IMR-90 (cell line): ENCODE results near the gene STAT3. TPM values are rescaled to one million over a fixed set of nuclear protein-coding genes. Genes with fewer than 3 reads are reported as not detected.
A peak's percentile ranks its signal among the peaks of the same experiment; 100 is the strongest.

Experiments
- ATAC-seq: fragments of 200-7000 bp; cut with Tn5 transposase; 2 replicates; pipeline ENCODE4 v1.9.1; 2020; ENCODE audit warnings: low read depth, mild to moderate bottlenecking, moderate library complexity
- BruUV-seq: library from RNA; stranded (reverse); fragments of 400-500 nt; replicated peaks from 2 replicates; lab custom pipeline; 2021; lab: Mats Ljungman, UMichigan
- CTCF ChIA-PET: fragments of 300-600 bp; formaldehyde crosslinking; extraction: SDS; loops from one replicate; lab custom pipeline; 2021; ENCODE audit warnings: antibody characterized with exemption; lab: Yijun Ruan, JAX
- POLR2A ChIA-PET: fragments of 300-600 bp; sonication (Branson Sonifier 250); formaldehyde crosslinking; loops from one replicate; lab custom pipeline; 2022; ENCODE audit warnings: antibody characterized with exemption; ENCODE audit not compliant: unreplicated experiment; lab: Charles Lee
- DNase-seq: peaks from one replicate; pipeline ENCODE4 v3.0.0; 2013
- H2AFZ ChIP-seq: replicated peaks from 2 replicates; pipeline ENCODE3; 2013; ENCODE audit warnings: low read length, mild to moderate bottlenecking; ENCODE audit not compliant: poor library complexity
- H2AK5ac ChIP-seq: 2 replicates; pipeline ENCODE4 v1.6.1; 2013; ENCODE audit warnings: low read depth, low read length, inconsistent platforms
- H2AK9ac ChIP-seq: replicated peaks from 2 replicates; pipeline ENCODE3; 2013; ENCODE audit warnings: mild to moderate bottlenecking, low read depth, low read length, moderate library complexity; ENCODE audit not compliant: poor library complexity
- H2BK120ac ChIP-seq: 2 replicates; pipeline ENCODE4 v1.6.1; 2013; ENCODE audit warnings: low read depth, low read length, inconsistent platforms
- H2BK15ac ChIP-seq: 3 replicates; pipeline ENCODE4 v1.6.1; 2013; ENCODE audit warnings: low read depth, low read length, inconsistent platforms
- H2BK20ac ChIP-seq: 2 replicates; pipeline ENCODE4 v1.6.1; 2013; ENCODE audit warnings: low read depth, mild to moderate bottlenecking, inconsistent platforms, low read length, moderate library complexity
- H2BK5ac ChIP-seq: 2 replicates; pipeline ENCODE4 v1.6.1; 2013; ENCODE audit warnings: mild to moderate bottlenecking, low read depth, low read length, inconsistent platforms; ENCODE audit not compliant: poor library complexity, severe bottlenecking
- H3K14ac ChIP-seq: replicated peaks from 2 replicates; pipeline ENCODE4 v1.6.1; 2013; ENCODE audit warnings: low read depth, low read length, inconsistent platforms
- H3K18ac ChIP-seq: 2 replicates; pipeline ENCODE4 v1.6.1; 2013; ENCODE audit warnings: low read depth, low read length, control low read depth
- H3K23ac ChIP-seq: 2 replicates; pipeline ENCODE4 v1.6.1; 2013; ENCODE audit warnings: low read depth, low read length, inconsistent platforms
- H3K27ac ChIP-seq: 2 replicates; pipeline ENCODE4 v1.5.1; 2013; ENCODE audit warnings: mild to moderate bottlenecking, control low read depth, low read length; ENCODE audit not compliant: insufficient read depth
- H3K27me3 ChIP-seq: 2 replicates; pipeline ENCODE4 v1.6.1; 2013; ENCODE audit warnings: low read length; ENCODE audit not compliant: control insufficient read depth, insufficient read depth
- H3K36me3 ChIP-seq: 2 replicates; pipeline ENCODE4 v1.6.1; 2013; ENCODE audit warnings: low read length, mixed read lengths; ENCODE audit not compliant: control insufficient read depth, insufficient read depth
- H3K4ac ChIP-seq: 2 replicates; pipeline ENCODE4 v1.6.1; 2013; ENCODE audit warnings: low read depth, low read length, inconsistent platforms
- H3K4me1 ChIP-seq: 2 replicates; pipeline ENCODE4 v1.6.1; 2013; ENCODE audit warnings: low read length, mixed read lengths; ENCODE audit not compliant: control insufficient read depth, insufficient read depth
- H3K4me2 ChIP-seq: 2 replicates; pipeline ENCODE4 v1.6.1; 2013; ENCODE audit warnings: low read depth, mild to moderate bottlenecking, control low read depth, low read length, moderate library complexity
- H3K4me3 ChIP-seq: 2 replicates; pipeline ENCODE4 v1.5.1; 2013; ENCODE audit warnings: low read depth, mild to moderate bottlenecking, control low read depth, low read length, moderate library complexity; ENCODE audit not compliant: insufficient read depth
- H3K56ac ChIP-seq: 2 replicates; pipeline ENCODE4 v1.6.1; 2013; ENCODE audit warnings: low read length, inconsistent platforms; ENCODE audit not compliant: insufficient read depth; ENCODE audit errors: extremely low read depth
- H3K79me1 ChIP-seq, 2 experiments: 2 replicates each; pipeline ENCODE4 v1.6.1; 2013; ENCODE audit warnings: low read length in 2 of 2, inconsistent platforms in 1 of 2, low read depth in 1 of 2
- H3K9ac ChIP-seq: 2 replicates; pipeline ENCODE4 v1.6.1; 2013; ENCODE audit warnings: low read depth, low read length, control low read depth
- H3K9me1 ChIP-seq: 2 replicates; pipeline ENCODE4 v1.6.1; 2013; ENCODE audit warnings: low read length, inconsistent platforms; ENCODE audit not compliant: insufficient read depth
- H3K9me3 ChIP-seq: 2 replicates; pipeline ENCODE4 v1.6.1; 2013; ENCODE audit warnings: low read length; ENCODE audit not compliant: control insufficient read depth, insufficient read depth
- H4K20me1 ChIP-seq: 2 replicates; pipeline ENCODE4 v1.6.1; 2013; ENCODE audit warnings: low read length, inconsistent platforms; ENCODE audit not compliant: insufficient read depth
- H4K5ac ChIP-seq: 2 replicates; pipeline ENCODE4 v1.6.1; 2013; ENCODE audit warnings: mild to moderate bottlenecking, low read depth, low read length, control low read depth
- H4K8ac ChIP-seq, 2 experiments: 2 replicates each; pipeline ENCODE4 v1.6.1; 2013; ENCODE audit warnings: low read depth in 2 of 2, low read length in 2 of 2, control low read depth in 1 of 2, inconsistent platforms in 1 of 2
- H4K91ac ChIP-seq: 2 replicates; pipeline ENCODE4 v1.6.1; 2013; ENCODE audit warnings: low read depth, low read length, inconsistent platforms; ENCODE audit not compliant: insufficient read depth
- CTCF ChIP-seq: conservative IDR thresholded peaks from 2 replicates; pipeline ENCODE4 v1.5.1; 2012; ENCODE audit warnings: mild to moderate bottlenecking, low read depth, low read length, improper control_type of control experiment
- WGBS, 2 experiments: methylation state at CpG; one replicate each; pipeline versions ENCODE4 v1.1.5 to v1.1.7; 2013; ENCODE audit warnings: missing lambda C conversion rate in 2 of 2; ENCODE audit not compliant: insufficient read length in 1 of 2; ENCODE audit errors: extremely low coverage in 2 of 2; 5-methylcytosine and 5-hydroxymethylcytosine counted together
- dilution Hi-C: fragments of 300-500 bp; cut with HindIII; formaldehyde crosslinking; loops from one replicate; pipeline ENCODE4 v1.14.3; 2018; ENCODE audit warnings: low sequenced_read_pairs; ENCODE audit not compliant: unreplicated experiment
- in situ Hi-C: fragments of 300-500 bp; cut with MboI; formaldehyde crosslinking; loops from 3 replicates; pipeline ENCODE4 v1.14.3; 2019; ENCODE audit warnings: low sequenced_read_pairs, inconsistent platforms, mixed read lengths
- intact Hi-C: fragments of 100-400 bp; cut with micrococcal nuclease; formaldehyde crosslinking; loops from 2 replicates; pipeline ENCODE4 v1.10.0; 2022
- polyA plus RNA-seq, 3 experiments: library from polyadenylated mRNA; depleted of rRNA; stranded (reverse); fragments of >200 nt; gene quantifications; 2 replicates each; pipeline ENCODE4 v1.2.3, GENCODE V29; 2012; ENCODE audit warnings: low replicate concordance in 1 of 3
- total RNA-seq: library from RNA; depleted of rRNA; stranded (reverse); fragments of >200 nt; gene quantifications from 2 replicates; pipeline ENCODE4 v1.2.3, GENCODE V29; 2012

STAT3 gene
- total and polyA plus RNA-seq, 2 of the 4 experiments (the other 2 are of a cell fraction), result 47.2 to 66.3 TPM

DNA sequence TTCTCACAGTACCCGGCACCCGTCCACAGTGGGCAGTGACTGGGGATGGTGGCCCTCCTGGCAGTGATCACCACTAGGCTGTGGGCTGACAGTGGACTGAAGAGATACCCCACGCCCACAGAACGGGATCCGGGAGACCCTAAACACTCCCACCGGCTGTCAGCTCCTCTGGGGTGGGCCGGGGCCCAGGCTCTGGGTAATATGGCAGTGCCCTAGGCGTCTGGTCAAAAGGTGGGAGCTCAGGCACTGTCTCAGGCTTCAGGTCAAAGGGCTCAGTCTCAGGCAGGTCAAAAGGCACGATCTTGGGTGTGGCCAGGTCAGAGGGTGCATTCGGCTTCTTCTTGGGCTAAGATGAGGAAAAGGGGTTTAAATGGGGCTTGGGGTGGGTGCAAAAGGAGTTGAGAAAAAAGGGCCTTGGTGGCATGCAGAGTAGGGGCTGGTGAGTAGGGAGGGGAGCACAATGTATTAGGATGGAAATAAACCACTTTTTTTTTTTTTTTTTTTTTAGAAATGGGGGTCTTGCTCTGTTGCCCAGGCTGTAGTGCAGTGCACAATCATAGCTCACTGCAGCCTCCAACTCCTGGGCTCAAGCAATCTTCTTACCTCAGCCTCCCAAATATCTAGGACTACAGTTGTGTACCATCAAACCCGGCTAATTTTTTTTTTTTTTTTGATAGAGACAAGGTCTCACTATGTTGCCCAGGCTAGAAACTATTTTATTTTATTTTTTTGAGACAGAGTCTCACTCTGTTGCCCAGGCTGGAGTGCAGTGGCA, 23.9 kb upstream of the STAT3 start:
- no peak overlapping the region for H3K4me2 ChIP-seq
- H2BK5ac ChIP-seq, result peak overlapping the region; percentile 5
- peaks cover 44% of the 10 kb centered on the region for H3K4me1 ChIP-seq
- no peak overlapping the region for H3K4me3 ChIP-seq
- ATAC-seq, result no peak
- intact Hi-C loops, result no loop called here
- no peaks in the 10 kb centered on the region for H3K27me3 ChIP-seq
- H3K27ac ChIP-seq, result peak overlapping the region; percentile 64; the same call in 1 of the 2 replicates
- WGBS, 2 experiments, result 90% methylated on average over 2 of the region's 11 CpGs; no CpG with 5 or more reads in 1 of the 2 experiments
- H3K56ac ChIP-seq, result no peak overlapping the region
- ChIA-PET POLR2A (no interaction called here), CTCF (interaction anchor here (0.6 kb wide), 1 partner anchor 19 kb away, joined by 3 read pairs; no protein-coding TSS in a partner anchor)
- H2AK5ac ChIP-seq, result no peak overlapping the region
- no peak overlapping the region for H2AK9ac ChIP-seq
- H3K23ac ChIP-seq, result no peak overlapping the region
- peak overlapping the region; percentile 28; the same call in 1 of the 2 replicates for H3K9ac ChIP-seq
- H3K79me1 ChIP-seq, result peaks cover 0 to 51% of the 10 kb centered on the region in 2 experiments; a peak in 2 of 4 replicates
- no peak overlapping the region for H3K14ac ChIP-seq
- DNase-seq, result no peak
- H2BK20ac ChIP-seq, result no peak overlapping the region
- no peak overlapping the region for H3K18ac ChIP-seq
- no peak overlapping the region for H2AFZ ChIP-seq
- BruUV-seq, result no TSS peak
- H4K8ac ChIP-seq, result no peak overlapping the region
- no peaks in the 10 kb centered on the region for H3K9me3 ChIP-seq
- H4K91ac ChIP-seq, result no peak overlapping the region
- peaks cover 19% of the 10 kb centered on the region for H3K36me3 ChIP-seq
- no peak overlapping the region for H3K4ac ChIP-seq
- H2BK15ac ChIP-seq, result no peak overlapping the region
- TF ChIP-seq CTCF, result no peak
- H4K5ac ChIP-seq, result no peak overlapping the region; the same call in 1 of the 2 replicates
- H2BK120ac ChIP-seq, result no peak overlapping the region
- peaks cover 100% of the 10 kb centered on the region for H4K20me1 ChIP-seq
- dilution Hi-C loops, result no loop called here
- in situ Hi-C loops, result no loop called here
- peaks cover 39% of the 10 kb centered on the region for H3K9me1 ChIP-seq
